ENCODE measurements around the gene NAV3.
"Not testable (repeated sequence)": the region's sequence is repeated elsewhere in the genome, so short reads cannot be mapped to it uniquely, and the experiment has no call there.

NAV3 gene

DNA sequence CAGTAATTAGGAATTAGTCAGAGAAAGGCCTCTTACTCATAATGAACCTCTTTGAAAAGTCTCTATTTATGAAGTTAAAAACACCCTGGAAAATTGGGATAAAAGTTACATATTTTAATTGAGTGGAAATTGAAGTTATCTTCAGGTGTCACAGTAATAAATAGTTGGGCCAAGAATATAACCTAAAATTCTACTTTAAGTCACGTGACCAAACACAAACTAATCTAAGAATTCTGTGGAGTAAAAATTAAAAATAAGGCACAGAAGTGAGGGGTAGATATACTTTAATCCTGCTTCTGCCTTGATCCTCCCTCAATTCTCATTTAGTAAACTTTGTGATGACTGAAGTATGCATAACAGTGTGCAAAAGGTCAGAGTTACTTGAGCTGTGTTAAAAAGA lies 226.4 kb downstream of the NAV3 start:
- DNase-seq, result no peak

DNA sequence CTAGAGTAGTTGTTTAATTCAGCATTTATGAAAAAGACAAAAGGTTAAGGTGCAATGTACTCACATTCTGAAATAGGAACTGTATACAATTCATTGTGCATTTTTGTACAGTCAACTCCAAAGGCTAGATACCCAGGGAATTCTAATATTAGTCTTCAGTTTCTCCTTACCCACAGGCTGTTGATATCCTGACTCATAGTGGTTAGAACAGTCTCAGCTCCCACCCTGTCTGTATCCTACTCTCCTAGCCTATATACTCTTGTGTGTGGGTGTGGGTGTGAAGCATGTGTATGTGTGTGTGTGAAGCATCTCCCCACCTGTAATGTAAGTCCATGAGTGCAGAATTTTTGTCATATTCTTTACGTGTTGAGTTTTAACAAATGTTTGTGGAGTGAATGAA lies 229.5 kb downstream of the NAV3 start:
- no peak for DNase-seq

DNA sequence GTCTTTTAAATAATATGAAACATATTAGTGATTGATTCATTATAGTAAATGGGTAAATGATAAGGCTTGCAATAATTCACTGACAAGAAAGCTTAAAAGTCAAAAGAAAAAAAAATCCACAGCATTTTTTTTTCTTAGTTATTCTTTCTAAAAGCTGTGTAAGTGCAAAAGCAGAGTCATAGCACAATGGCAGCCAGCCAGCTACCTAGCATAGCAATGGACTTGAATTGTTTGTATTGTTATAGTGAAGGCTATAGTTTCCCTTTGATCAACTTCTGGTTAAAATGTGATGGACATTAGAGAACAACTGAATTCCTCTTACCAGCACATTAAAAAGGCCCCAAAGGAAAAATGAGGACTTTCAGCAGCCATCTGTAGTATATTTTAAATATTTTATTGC lies 232.1 kb downstream of the NAV3 start:
- no peak for DNase-seq

DNA sequence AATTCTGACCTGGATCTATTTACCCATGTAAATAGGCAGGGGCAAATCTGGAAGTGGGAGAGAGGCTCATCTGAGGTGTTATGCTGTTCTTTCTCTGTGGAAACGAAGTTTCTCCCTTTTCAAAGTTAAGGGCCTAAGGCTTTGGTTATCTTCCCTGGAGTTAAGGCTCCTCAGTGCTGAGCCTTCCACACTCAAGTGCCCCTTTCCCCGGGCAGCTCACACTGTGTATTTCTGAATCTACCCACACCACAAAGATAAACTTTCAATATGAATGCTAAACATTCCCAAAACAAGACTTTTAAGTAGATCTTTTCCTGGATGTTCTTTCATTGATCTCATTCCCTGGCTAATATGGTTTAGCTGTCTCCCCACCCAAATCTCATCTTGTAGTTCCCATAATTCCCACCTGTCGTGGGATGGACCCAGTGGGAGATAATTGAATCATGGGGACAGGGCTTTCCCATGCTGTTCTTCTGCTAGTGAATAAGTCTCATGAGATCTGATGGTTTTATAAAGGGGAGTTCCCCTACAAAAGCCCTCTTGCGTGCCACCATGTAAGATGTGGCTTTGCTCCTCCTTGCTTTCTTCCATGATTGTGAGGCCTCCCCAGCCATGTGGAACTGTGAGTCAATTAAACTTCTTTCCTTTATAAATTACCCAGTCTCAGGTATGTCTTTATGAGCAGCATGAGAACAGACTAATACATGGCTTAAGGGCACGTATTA lies 251.1 kb downstream of the NAV3 start:
- DNase-seq, result no peak

DNA sequence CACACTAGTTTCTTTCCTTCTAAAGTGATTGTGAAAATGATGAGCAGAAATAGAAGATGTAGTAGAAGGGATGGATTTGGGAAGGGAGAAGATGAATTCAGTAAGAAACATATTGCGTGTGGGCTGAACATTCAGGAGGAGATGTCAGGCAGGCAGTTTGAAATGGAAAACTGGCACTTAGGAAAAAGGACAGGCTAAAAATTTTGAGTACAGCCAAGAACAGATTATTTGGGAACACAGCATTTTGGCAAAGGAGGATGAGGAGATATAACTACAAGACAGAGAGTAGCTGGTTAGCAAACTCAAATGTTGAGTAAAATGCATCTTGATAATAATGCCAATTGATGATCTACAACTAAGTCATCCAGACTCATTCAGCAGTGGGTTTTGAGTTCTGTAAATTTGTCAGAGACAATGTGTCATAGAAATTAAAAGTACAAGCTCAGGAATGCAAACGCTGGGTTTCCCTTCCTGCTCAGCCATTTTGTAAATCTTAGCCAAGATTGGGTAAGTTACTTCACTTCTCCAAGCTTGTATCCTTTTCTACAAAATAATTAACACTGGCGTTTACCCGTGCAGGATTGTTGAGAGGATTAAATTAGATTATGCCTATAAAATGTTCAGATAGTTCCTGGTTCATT lies 255.0 kb downstream of the NAV3 start:
- no peak for DNase-seq

DNA sequence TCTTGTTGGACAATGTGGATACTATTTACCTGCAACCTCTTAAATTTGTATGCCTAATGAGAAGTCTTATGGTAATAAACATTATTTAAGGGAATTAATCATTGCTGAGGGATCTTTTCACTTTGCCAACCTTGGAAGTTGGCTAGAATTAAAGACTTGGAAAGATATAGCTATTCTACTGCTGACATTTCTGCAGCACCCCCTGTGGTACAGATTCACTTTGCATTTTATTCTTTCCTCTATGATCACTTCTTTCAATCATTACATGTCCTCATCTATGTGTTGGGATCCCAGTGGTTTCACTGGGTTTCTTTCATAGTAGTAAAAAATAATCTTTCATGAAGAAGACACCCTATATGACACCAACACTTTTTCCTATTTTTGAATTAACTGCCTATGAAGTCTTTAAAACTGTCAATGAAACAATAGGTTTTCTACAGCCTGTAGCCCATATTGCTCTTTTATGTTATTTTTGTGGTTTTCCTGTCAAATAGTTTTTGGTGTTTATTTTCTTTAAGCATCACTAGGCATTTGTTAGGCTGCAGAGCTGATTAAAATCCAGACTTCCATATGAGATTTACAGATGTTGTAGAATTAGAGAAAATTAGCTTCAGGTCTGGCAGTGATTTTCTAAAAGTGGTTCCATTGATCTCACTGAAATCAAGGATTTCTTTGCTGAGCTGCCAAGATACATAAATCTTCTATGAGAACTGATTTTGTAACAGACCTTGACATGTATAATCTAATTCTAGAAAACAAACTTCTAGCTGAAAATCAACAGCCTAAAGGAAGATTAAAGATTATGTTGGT lies 256.1 kb downstream of the NAV3 start:
- DNase-seq, result no peak

DNA sequence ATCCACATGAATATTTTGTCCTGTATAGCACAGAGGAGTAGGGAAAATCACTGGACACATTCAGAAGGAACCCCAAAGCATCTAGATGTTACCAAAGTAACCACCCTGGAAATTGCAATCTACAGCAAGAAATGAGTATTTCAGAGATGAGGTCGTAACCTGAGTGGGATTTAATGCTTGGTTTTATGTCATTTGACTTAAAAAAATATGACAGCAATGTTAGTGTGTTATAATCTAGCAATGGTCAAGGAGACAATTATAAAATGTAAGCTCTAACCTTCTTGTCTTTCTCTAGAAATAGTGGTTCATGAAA lies 256.6 kb downstream of the NAV3 start:
- DNase-seq, result no peak

DNA sequence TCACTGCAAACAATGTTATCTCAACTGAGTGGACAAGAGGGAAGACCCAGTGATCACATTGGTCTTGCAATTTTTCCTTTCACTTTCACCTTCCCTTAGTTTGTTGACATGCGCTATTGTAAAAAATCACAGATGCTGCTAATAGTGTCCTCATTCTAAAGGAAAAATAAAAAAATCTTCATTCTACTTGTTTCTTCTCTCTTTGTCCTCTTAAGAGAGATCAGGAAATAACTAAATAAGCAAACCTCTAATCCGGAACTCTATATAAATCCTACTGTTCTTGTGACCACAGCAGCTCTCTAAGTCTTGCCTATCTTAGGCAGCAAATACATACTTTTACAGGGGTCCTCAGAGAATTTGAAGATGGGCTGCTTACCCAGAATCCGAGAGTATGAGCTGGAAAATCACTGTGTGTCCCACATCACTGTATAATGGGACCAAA lies 257.7 kb downstream of the NAV3 start:
- DNase-seq, result no peak

DNA sequence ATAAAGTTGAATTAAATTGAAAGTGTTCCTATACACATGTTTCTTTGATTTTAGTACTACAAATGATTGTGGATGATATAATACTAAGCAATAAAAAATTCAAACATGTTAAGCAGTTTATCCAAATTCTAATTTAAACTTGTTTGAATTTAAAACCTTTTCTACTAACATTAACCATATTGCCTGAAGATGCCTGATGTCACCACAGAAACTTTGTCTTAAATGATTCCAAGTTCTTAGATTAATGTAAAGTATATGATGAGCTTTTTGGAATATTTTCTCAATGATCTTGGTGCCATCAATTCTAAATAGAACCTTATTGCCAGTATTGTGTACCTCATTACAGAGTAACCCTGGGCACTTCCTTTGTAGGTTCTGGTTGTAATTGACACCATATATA lies 259.6 kb downstream of the NAV3 start:
- no peak for DNase-seq

DNA sequence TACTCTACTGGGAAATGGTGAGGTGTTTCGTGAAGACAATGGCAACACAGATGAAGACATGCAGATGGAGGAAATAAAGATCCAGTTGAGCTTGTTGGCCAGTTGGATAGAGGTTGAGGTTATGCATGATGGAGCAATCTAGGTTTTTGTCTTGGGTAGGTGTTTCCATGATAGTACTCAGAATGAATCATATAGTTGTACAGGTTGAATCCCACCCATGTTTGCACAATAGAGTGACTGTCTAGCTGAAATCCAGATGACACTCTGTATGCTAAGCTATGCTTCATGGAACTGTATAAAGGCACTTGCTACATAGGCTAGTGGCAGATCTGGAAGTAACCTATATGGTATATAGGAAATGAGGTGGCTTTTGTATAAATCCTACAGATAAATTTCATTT lies 264.9 kb downstream of the NAV3 start:
- DNase-seq, result no peak

DNA sequence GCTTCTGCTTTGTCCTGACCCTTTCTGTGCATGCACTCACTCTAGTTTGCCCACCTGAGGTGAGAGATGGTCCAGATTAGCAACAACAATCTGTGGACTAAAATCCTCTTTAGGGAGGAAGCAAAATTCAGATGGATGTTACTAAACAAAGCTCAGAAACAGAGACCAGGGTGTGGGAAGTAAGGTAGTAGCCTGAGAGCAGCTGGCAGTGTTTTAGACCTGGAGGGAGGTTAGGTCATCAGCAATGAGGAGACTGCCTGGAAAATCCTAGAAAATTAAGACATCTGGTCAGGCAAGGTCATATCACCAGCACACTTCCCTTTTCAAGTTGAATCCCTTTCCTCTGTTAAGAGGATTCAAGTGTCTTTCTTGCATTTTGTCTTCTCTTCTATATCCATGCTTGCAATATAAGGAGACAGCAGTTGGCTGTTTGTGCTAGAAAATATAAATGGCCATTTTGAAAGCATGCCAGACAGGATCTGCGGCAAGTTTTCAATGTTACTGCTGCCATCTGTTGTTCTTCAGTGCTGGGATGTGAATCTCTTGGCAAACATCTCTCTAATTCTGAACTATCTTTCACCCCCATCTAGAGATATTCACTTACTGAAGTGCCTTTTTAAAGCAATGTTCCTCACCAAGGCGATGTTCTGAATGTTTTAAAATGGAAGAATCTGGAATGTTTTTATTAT lies 266.4 kb downstream of the NAV3 start:
- peak; percentile 58 for DNase-seq

DNA sequence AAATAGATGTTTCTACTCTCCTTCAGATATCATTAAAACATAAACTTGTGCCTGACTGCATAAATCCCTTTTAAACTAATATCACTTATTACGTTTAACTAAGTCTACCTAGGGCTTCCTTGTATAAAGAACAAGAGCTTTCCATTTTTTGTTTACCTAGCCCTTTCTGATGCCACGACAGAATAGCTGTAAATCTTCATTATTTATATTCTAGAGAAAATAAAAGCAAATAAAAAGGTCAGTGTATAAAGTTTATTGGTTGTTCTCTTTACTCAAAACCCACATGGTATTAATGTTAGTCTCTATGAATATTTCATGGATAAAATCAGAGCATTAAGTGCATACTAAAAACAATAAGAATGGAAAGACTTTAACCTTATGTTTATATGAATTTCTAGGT lies 269.1 kb downstream of the NAV3 start:
- no peak for DNase-seq

DNA sequence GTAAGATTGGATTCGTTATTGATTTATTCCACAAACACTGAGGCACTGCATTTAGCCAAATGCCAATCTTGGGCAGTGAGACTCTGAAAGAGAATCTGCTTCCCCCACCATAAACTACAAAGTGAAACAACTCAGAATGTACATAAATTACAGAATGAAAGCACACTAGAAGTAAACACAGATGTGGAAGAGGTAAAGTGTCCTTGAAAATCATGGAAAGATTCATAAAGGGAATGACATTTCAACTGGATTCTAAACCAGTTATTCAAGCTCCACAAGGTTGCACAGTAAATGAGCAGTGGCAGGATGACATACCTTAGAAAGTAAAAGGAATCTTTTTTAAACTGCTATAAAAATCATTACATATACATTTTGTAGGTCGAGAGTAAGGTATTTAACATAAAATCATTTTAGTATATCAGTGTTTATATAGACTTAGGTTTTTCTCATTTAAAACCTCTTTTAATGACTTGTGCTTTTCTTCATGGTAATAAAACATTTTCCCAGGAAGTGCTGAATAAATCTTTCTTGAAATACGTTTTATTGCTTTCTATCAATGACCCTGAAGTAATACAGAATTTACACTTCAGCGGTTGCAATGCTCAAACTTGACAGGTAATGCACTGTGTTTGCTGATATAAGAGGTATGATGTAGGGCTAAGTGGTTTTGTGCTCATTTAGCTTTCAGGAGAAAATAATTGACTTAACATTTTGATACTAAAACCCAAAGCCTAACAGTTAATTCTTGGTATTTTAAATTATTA lies 270.6 kb downstream of the NAV3 start:
- DNase-seq, result peak; percentile 89

DNA sequence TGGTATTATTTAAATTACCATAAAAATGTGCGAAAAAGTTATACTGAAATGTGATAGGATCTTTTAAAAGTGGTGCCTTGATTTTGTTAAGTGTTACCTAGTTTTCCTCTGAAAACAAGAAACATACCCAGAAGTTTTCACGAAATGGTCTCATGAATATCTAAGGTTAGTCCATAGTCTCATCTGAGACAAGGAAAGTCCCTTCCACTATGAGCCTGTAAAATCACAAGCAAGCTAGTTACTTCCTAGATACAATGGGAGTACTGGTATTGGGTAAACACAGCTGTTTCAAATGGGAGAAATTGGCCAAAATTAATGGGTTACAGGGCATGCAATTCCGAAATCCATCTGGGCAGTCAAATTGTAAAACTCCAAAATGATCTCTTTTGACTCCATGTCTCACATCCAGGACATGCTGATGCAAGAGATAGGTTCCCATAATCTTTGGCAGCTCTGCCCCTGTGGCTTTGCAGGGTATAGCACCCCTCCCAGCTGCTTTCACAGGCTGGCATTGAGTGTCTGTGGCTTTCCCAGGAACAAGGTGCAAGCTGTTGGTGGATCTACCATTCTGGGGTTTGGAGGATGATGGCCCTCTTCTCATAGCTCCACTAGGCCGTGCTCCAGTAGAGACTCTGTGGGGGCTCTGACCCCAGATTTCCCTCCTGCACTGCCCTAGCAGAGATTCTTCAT lies 271.4 kb downstream of the NAV3 start:
- peak; percentile 57 for DNase-seq

DNA sequence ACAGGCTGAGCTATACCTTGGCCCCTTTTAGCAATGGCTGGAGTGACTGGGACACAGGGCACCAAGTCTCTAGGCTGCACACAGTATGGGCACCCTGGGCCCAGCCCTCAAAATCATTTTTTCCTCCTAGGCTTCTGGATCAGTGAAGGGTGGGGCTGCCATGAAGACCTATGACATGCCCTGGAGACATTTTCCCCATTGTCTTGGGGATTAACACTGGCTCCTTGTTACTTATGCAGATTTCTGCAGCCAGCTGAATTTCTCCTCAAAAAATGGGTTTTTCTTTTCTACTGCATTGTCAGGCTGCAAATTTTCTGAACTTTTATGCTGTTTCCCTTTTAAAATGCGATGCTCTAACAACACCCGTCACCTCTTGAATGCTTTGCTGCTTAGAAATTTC lies 272.1 kb downstream of the NAV3 start:
- DNase-seq, result not testable (repeated sequence)

DNA sequence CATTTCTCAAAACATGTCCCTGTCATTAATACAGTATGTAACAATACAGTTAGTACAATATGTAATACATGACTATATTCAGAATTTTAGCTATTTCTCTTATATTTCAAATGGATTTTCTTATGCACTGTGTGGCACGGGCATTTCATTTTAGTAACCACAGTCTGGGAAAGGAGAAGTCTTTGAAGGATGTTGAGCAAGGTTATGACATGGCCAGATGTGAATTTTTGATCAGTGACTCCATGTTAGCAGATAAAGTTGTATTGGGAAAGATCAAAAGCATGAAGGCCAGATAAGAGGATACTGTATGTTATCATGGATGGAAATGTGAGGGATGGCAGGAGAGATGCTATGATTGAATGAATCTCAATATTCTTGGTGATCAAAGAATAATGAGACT lies 285.2 kb downstream of the NAV3 start:
- DNase-seq, result no peak

DNA sequence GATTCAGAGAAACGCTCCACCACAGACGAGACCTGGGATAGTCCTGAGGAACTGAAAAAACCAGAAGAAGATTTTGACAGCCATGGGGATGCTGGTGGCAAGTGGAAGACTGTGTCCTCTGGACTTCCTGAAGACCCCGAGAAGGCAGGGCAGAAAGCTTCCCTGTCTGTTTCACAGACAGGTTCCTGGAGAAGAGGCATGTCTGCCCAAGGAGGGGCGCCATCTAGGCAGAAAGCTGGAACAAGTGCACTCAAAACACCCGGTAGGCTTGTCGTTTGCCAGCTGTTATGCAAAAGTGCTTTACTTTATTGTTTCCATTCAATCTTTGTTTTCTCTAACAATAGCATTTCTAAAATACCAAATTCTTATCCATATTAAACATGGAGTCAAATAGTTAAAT lies 287.3 kb downstream of the NAV3 start:
- DNase-seq, result no peak

DNA sequence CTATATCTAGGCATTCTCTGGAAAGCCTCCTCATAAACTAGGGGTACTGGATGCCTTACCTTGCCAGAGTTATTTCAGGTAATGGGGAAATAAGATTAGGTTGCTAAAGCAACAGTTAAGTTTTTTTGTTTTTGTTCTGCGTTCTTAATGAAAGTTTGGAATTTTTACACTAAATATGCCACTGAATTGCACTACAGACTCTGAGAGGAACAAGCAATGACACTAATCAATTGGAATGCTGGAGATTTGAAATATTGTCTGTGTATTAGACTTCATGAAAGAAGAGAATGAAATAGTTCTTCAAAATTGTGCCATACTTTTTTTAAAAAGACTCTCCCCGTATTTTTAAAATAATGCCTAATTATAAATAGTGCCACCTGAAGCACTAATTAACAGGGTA lies 287.8 kb downstream of the NAV3 start:
- no peak for DNase-seq

DNA sequence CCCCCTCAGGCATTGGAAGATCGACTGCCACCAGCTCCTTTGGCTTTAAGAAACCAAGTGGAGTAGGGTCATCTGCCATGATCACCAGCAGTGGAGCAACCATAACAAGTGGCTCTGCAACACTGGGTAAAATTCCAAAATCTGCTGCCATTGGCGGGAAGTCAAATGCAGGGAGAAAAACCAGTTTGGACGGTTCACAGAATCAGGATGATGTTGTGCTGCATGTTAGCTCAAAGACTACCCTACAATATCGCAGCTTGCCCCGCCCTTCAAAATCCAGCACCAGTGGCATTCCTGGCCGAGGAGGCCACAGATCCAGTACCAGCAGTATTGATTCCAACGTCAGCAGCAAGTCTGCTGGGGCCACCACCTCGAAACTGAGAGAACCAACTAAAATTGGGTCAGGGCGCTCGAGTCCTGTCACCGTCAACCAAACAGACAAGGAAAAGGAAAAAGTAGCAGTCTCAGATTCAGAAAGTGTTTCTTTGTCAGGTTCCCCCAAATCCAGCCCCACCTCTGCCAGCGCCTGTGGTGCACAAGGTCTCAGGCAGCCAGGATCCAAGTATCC lies 288.7 kb downstream of the NAV3 start:
- DNase-seq, result no peak

DNA sequence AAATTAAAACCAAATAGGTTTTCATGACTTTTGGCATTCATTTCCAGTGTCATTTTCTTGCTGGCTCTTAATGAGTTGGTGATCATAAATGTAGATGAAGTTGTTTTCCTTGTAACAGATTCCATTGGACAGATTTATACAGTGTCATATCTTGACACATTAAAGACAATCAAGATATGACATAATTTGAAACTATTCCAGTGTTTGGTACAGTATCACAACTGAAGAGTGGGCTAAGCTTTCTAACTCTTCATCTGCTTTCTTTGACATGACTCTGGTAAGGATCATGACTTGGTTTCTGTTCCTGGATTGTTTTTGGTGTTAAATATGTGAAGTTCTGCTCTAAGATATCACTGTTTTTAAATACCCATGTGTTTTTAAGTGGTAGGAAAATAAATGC lies 289.6 kb downstream of the NAV3 start:
- DNase-seq, result no peak

DNA sequence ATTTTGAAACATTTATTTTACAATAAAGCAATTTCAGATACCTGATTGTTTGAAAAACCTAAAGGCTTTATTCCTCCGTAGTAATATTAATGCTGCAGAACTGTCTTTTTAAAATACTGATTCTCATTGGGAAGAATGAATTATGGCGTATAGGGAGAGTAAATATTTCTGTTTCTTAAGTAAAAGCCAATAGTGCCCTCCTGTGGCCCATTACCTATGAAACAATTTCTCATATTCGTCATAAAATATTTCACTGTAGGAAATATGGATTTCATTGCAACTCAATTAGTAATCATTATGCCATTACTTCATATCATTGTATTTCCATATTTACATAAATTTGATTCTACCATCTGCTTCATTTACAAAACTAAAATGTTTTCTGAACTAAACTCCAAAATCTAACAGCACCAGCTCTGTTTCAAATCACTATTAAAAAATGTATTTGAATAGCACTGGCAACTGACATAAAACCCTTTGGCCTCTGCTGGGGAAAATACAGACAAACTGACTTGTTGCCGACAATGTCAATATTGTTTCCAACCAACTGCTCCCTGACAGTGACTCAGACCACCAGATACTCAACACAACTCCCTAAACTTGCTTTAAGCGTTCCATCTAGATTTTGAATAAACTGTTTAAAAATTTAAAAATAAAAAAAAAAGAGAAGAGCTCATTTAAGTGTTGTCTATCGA lies 290.3 kb downstream of the NAV3 start:
- peak; percentile 41 for DNase-seq
